ENCODE results near the gene ALKAL2. TPM values are rescaled to one million over a fixed set of nuclear protein-coding genes. Genes with fewer than 3 reads are reported as not detected.

Gene ALKAL2
- total RNA-seq, 2 donors from 2014 or later, result 0.44 to 0.53 TPM

- Histone ChIP-seq H3K27ac (ENCODE audit: low read depth, low read length) (no peak overlapping the region), H3K36me3 (ENCODE audit: control insufficient read depth, insufficient read depth, low read length) (no peaks in the 10 kb centered on the region), H3K9me3 (ENCODE audit: control insufficient read depth, low read length) (no peaks in the 10 kb centered on the region), H3K4me1 (ENCODE audit: control insufficient read depth, insufficient read depth, low read length) (no peaks in the 10 kb centered on the region), H3K27me3 (ENCODE audit: control insufficient read depth, insufficient read depth, low read length, poor library complexity, severe bottlenecking) (no peaks in the 10 kb centered on the region), H3K9ac (ENCODE audit: extremely low read depth, low read length, poor library complexity, severe bottlenecking) (no peak overlapping the region), H3K4me3 (ENCODE audit: low read length) (no peak overlapping the region)
- TF ChIP-seq CTCF (conservative IDR thresholded peaks at IDR 0.05), result no peak
- DNase-seq, result no peak
- Mint-ChIP-seq H3K27ac (no peak overlapping the region), H3K36me3 (ENCODE audit: low read depth) (peaks cover 38% of the 10 kb centered on the region), H3K4me3 (no peak overlapping the region), H3K27me3 (ENCODE audit: insufficient read depth) (no peaks in the 10 kb centered on the region), H3K4me1 (peaks cover 17% of the 10 kb centered on the region), H3K9me3 (peaks cover 2% of the 10 kb centered on the region)
- WGBS, 2 experiments (ENCODE audit: insufficient coverage in 1 of 2, insufficient read length in 1 of 2), result 84 to 100% methylated on average over 2 to 6 of the region's 6 CpGs
Measured at GRCh38 chr2:237878-238277, 50.0 kb downstream of the ALKAL2 start.

- Mint-ChIP-seq H3K27me3 (ENCODE audit: insufficient read depth) (no peaks in the 10 kb centered on the region), H3K4me1 (peaks cover 19% of the 10 kb centered on the region), H3K27ac (no peak overlapping the region), H3K4me3 (no peak overlapping the region), H3K36me3 (ENCODE audit: low read depth) (peaks cover 31% of the 10 kb centered on the region), H3K9me3 (peaks cover 2% of the 10 kb centered on the region)
- Histone ChIP-seq H3K27me3 (ENCODE audit: control insufficient read depth, insufficient read depth, low read length, poor library complexity, severe bottlenecking) (no peaks in the 10 kb centered on the region), H3K36me3 (ENCODE audit: control insufficient read depth, insufficient read depth, low read length) (no peaks in the 10 kb centered on the region), H3K4me3 (ENCODE audit: low read length) (no peak overlapping the region), H3K4me1 (ENCODE audit: control insufficient read depth, insufficient read depth, low read length) (no peaks in the 10 kb centered on the region), H3K27ac (ENCODE audit: low read depth, low read length) (no peak overlapping the region), H3K9ac (ENCODE audit: extremely low read depth, low read length, poor library complexity, severe bottlenecking) (no peak overlapping the region), H3K9me3 (ENCODE audit: control insufficient read depth, low read length) (no peaks in the 10 kb centered on the region)
- 91 to 100% methylated on average over 3 to 6 of the region's 6 CpGs for WGBS, 2 experiments (ENCODE audit: insufficient coverage in 1 of 2, insufficient read length in 1 of 2)
- no peak for DNase-seq
- no peak for TF ChIP-seq CTCF (conservative IDR thresholded peaks at IDR 0.05)
Measured at GRCh38 chr2:236993-237539, 50.8 kb downstream of the ALKAL2 start.

GRCh38 chr2:234421-234820, 53.5 kb downstream of the ALKAL2 start:
- 93 to 100% methylated on average over 3 to 4 of the region's 4 CpGs for WGBS, 2 experiments (ENCODE audit: insufficient coverage in 1 of 2, insufficient read length in 1 of 2)
- DNase-seq, result no peak
- Histone ChIP-seq H3K4me1 (ENCODE audit: control insufficient read depth, insufficient read depth, low read length) (no peaks in the 10 kb centered on the region), H3K9ac (ENCODE audit: extremely low read depth, low read length, poor library complexity, severe bottlenecking) (no peak overlapping the region), H3K27me3 (ENCODE audit: control insufficient read depth, insufficient read depth, low read length, poor library complexity, severe bottlenecking) (no peaks in the 10 kb centered on the region), H3K4me3 (ENCODE audit: low read length) (no peak overlapping the region), H3K36me3 (ENCODE audit: control insufficient read depth, insufficient read depth, low read length) (no peaks in the 10 kb centered on the region), H3K27ac (ENCODE audit: low read depth, low read length) (no peak overlapping the region), H3K9me3 (ENCODE audit: control insufficient read depth, low read length) (no peaks in the 10 kb centered on the region)
- peaks cover 13% of the 10 kb centered on the region for H3K4me1 Mint-ChIP-seq
- H3K4me3 Mint-ChIP-seq, result no peak overlapping the region
- peaks cover 27% of the 10 kb centered on the region for H3K36me3 Mint-ChIP-seq (ENCODE audit: low read depth)
- H3K27me3 Mint-ChIP-seq (ENCODE audit: insufficient read depth), result no peaks in the 10 kb centered on the region
- H3K9me3 Mint-ChIP-seq, result peaks cover 2% of the 10 kb centered on the region
- H3K27ac Mint-ChIP-seq, result no peak overlapping the region
- no peak for TF ChIP-seq CTCF (conservative IDR thresholded peaks at IDR 0.05)

Data from endodermal cell (in vitro differentiated cells).